AG10803 (cell line): ENCODE measurements around the gene SLC19A2.

ENCODE experiments used
- DNase-seq: peaks from one replicate; pipeline ENCODE4 v3.0.0; 2010; ENCODE audit warnings: low read depth
- H3K4me3 ChIP-seq: 2 replicates; pipeline ENCODE4 v1.5.1; 2011; ENCODE audit warnings: mild to moderate bottlenecking, low read length, control low read depth
- TF ChIP-seq, protein P1 (sequence below): conservative IDR thresholded peaks from 2 replicates; pipeline ENCODE4 v1.5.1; 2011; ENCODE audit warnings: mild to moderate bottlenecking, low read length, control low read depth, inconsistent platforms

SLC19A2 gene

DNA sequence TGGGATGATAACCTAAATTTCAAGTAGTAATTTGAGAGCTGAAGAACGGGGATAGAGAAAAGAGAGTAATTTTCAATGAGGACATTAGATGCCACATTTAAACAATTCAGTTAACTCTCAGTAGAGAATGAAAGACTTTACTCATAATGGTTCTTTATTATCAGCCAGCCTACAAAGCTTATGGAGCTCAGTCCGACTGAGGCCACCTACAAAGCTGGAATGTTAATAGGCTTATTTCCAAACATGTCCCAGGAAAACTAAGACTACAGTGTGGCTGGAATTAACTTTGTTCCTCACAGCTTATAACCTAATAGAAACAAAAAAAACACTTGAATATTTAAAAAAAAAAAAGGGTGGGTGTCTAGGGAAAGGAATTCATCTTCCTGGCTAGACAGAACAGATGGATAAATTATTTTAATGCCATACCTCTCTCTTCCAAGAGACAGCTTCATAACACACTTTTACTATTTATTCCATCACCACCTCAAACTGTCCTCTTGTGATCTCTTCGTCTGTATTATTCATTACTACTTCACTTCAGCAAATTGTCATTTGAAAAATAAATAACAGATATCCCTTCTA is 9.8 kb downstream of the SLC19A2 start:
- TF ChIP-seq, protein P1, sequence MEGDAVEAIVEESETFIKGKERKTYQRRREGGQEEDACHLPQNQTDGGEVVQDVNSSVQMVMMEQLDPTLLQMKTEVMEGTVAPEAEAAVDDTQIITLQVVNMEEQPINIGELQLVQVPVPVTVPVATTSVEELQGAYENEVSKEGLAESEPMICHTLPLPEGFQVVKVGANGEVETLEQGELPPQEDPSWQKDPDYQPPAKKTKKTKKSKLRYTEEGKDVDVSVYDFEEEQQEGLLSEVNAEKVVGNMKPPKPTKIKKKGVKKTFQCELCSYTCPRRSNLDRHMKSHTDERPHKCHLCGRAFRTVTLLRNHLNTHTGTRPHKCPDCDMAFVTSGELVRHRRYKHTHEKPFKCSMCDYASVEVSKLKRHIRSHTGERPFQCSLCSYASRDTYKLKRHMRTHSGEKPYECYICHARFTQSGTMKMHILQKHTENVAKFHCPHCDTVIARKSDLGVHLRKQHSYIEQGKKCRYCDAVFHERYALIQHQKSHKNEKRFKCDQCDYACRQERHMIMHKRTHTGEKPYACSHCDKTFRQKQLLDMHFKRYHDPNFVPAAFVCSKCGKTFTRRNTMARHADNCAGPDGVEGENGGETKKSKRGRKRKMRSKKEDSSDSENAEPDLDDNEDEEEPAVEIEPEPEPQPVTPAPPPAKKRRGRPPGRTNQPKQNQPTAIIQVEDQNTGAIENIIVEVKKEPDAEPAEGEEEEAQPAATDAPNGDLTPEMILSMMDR, result no peak
- no peak overlapping the region for H3K4me3 ChIP-seq
- DNase-seq, result no peak

DNA sequence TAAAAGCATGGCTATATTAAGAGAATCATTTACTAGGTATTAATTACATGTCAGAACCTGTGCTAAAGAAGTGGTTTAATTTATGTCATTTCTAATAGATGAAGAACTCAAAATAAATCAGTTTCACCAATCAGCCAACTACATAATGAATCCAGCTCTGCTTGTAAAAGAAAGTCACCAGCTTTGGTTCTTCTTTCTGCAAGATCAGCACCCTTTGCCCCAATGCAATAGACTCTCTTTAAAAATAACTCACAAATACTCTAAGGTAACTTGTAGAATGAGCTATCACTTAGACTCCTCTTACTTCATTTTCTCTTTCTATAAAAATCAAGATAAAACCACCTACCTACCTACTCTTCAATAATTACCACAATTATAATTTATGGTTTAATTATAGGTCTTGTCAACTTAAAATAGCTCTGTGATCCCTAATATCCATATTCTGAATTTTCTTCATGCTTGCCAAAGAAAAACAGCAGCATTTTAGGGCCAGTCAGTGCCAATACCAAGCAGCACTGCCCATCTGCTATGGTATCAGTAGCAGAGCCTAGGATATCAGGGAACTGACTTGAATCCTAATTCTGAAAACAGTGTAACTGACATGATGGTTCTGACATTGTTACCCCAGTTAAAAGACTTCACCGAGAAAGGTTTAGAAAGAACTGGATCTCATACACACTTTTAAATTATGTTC is 11.3 kb downstream of the SLC19A2 start:
- DNase-seq, result no peak
- TF ChIP-seq, protein P1, result no peak
- H3K4me3 ChIP-seq, result no peak overlapping the region

DNA sequence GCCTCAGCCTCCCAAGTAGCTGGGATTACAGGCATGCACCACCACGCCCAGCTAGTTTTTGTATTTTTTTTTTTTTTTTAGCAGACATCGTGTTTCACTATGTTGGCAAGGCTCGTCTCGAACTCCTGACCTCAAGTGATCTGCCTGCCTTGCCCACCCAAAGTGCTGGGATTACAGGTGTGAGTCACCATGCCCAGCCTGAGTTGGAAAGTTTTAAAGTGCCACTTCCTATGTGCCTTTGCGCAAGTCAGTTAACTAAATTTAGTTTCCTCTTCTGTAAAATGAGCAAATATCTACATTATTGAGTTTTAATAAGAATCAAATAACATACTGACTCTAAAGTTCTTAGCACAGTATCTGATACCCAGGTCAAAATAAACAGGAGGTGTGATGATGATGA is 12.4 kb downstream of the SLC19A2 start:
- H3K4me3 ChIP-seq, result no peak overlapping the region
- TF ChIP-seq, protein P1, result no peak
- no peak for DNase-seq

DNA sequence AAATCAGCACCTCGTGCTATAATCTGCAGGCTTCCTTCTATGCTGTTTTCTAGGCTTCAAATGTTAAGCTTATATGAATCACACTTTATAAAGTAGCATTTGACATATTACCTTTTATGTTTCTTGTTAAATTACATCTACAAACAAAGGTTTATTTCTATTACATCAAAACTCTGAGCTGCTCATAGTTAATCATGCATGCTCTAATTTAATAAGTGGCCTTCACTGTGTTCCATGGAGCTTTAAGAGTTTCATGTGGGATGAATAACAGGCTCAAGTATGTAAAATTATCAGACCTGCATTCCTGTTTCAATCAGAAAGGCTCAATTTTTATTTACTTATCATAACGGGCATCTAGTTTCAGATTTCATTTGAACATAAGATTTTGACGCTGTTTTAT is 13.0 kb downstream of the SLC19A2 start:
- DNase-seq, result no peak
- no peak overlapping the region for H3K4me3 ChIP-seq
- TF ChIP-seq, protein P1, result no peak

DNA sequence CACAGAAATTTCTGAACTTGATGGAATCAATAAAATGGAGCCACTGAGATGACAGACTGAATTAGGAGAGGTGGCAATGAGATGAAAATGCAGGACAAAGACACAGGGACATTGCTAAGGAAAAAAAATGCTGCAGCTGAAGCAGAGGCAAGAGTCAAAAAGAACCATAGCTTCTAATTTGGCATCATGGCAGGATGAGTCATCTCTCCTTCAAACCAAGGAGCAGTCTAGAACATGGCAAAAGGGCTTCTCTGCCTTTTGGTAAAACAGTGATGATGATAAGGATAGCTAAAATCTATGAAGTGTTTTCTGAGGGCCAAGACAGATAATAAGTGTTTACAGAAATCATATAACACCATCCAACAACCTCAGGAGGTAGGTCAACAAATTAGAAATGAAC is 16.8 kb downstream of the SLC19A2 start:
- DNase-seq, result no peak
- TF ChIP-seq, protein P1, result no peak
- H3K4me3 ChIP-seq, result no peak overlapping the region

GRCh38 chr1:169466259-169467230 is 19.2 kb downstream of the SLC19A2 start:
- TF ChIP-seq, protein P1, result peak; percentile 59
- no peak overlapping the region for H3K4me3 ChIP-seq
- peak; percentile 52 for DNase-seq
